Measurements from ENCODE around the gene CA6. TPM values are rescaled to one million over a fixed set of nuclear protein-coding genes. Genes with fewer than 3 reads are reported as not detected.
"Not testable (repeated sequence)": the region's sequence is repeated elsewhere in the genome, so short reads cannot be mapped to it uniquely, and the experiment has no call there.

The CA6 gene
- total RNA-seq, 1 donor from 2014 or later: not detected

- not testable (repeated sequence) for DNase-seq (ENCODE audit: extremely low read depth, low read depth, low spot score)
These were observed 23.2 kb downstream of the CA6 start for GRCh38 chr1:8968902-8969301.

DNA sequence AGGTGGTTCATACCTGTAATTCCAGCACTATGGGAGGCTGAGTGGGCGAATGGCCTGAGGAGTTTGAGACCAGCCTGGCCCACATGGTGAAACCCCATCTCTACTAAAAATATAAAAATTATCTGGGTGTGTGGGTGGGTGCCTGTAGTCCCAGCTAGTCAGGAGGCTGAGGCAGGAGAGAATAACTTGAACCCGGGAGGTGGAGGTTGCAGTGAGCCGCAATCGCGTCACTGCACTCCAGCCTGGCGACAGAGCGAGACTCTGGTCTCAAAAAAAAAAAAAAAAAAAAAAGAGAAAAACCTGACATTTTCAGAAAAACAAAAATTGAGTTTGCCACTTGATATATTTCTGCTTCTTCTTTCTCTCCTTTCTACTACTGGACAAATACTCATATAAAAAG is 24.3 kb downstream of the CA6 start:
- DNase-seq (ENCODE audit: extremely low read depth, low read depth, low spot score): no peak

GRCh38 chr1:8970870-8971337 is 25.2 kb downstream of the CA6 start:
- DNase-seq (ENCODE audit: extremely low read depth, low read depth, low spot score): no peak

GRCh38 chr1:8974551-8974950 is 28.9 kb downstream of the CA6 start:
- no peak for DNase-seq (ENCODE audit: extremely low read depth, low read depth, low spot score)

DNA sequence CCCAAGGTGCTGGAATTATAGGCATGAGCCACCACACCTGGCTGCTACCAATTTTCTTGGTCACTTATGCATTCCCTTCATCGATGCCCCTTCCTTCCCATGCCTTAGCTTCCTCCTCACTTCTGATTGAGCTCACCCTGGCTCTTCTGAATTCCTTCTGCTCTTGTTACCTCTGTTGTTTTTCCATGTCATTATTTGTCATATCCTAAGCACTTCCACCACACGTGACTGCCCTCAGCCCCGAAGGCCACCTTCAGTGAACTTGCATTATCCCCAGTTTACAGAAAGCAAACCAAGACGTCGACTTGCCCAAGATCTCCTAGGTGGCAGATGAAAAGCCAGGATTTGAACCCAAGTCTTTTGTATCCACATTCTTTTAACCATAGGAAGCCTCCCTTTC is 30.7 kb downstream of the CA6 start:
- DNase-seq (ENCODE audit: extremely low read depth, low read depth, low spot score): no peak

- no peak for DNase-seq (ENCODE audit: extremely low read depth, low read depth, low spot score)
These were observed 31.3 kb downstream of the CA6 start for GRCh38 chr1:8976896-8977450.

GRCh38 chr1:8980656-8981055 is 35.0 kb downstream of the CA6 start:
- DNase-seq (ENCODE audit: extremely low read depth, low read depth, low spot score): no peak

- no peak for DNase-seq (ENCODE audit: extremely low read depth, low read depth, low spot score)
These were observed 35.5 kb downstream of the CA6 start for GRCh38 chr1:8981169-8981568.

- no peak for DNase-seq (ENCODE audit: extremely low read depth, low read depth, low spot score)
These were observed 38.5 kb downstream of the CA6 start for GRCh38 chr1:8984203-8984602.

DNA sequence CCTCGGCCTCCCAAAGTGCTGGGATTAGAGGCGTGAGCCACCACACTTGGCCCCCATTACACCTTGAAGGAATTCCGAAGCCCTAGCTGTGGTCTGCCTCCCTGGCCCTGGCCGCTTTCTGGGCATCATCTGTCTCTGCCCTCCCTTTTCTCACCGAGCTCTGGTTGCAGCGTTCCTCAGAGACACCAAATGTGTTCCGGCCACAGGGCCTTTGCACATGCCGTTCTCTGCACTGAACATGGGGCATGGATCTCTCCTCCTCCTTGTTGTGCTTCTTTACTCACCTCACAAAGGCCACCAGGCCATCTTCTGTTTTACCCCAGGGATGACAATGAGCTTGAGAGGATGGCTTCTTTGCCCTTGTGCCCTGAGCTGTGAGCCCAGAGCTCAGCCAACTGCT is 39.3 kb downstream of the CA6 start:
- no peak for DNase-seq (ENCODE audit: extremely low read depth, low read depth, low spot score)

- DNase-seq (ENCODE audit: extremely low read depth, low read depth, low spot score): peak; percentile 85
These were observed 40.5 kb downstream of the CA6 start for GRCh38 chr1:8985915-8986813.

GRCh38 chr1:8986814-8987190 is 41.1 kb downstream of the CA6 start:
- no peak for DNase-seq (ENCODE audit: extremely low read depth, low read depth, low spot score)

DNA sequence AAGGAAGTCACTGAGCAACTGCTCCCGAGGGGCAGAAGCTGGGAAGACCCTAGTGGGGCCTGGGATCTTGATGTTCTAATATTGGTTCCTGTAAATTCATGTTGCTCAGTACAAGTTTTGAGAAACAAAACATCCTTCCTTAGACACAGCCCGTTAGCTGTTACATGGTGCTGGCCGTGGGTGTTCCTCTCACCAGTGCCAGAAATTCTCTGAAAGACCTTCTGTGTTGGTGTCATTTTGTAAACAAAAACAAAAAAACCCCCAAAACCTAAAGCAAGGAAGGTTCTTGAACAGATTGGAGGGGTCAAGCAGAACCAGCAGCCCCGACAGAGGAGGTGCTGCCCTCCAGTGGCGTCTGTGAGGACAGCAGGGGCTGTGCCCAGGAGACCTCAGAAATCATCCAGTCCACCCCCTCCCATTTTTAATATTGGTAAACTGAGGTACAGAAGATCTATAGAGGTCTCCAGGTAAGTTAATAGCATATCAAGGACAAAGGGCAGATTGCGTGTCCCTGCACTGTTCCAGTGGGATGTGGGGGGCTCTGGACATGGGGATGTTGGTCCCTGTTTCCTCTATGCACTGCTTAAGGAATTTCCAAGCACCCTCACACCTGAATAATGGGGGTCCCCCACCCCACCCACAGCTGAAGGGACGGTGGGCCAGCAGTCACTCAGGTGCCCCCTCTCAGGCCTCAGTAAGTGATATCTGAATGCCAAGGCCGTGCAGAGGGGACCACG is 42.4 kb downstream of the CA6 start:
- DNase-seq (ENCODE audit: extremely low read depth, low read depth, low spot score): no peak

- no peak for DNase-seq (ENCODE audit: extremely low read depth, low read depth, low spot score)
These were observed 42.9 kb downstream of the CA6 start for GRCh38 chr1:8988618-8988967.

- DNase-seq (ENCODE audit: extremely low read depth, low read depth, low spot score): no peak
These were observed 43.4 kb downstream of the CA6 start for GRCh38 chr1:8989061-8989460.

- DNase-seq (ENCODE audit: extremely low read depth, low read depth, low spot score): no peak
These were observed 44.2 kb downstream of the CA6 start for GRCh38 chr1:8989821-8990220.

DNA sequence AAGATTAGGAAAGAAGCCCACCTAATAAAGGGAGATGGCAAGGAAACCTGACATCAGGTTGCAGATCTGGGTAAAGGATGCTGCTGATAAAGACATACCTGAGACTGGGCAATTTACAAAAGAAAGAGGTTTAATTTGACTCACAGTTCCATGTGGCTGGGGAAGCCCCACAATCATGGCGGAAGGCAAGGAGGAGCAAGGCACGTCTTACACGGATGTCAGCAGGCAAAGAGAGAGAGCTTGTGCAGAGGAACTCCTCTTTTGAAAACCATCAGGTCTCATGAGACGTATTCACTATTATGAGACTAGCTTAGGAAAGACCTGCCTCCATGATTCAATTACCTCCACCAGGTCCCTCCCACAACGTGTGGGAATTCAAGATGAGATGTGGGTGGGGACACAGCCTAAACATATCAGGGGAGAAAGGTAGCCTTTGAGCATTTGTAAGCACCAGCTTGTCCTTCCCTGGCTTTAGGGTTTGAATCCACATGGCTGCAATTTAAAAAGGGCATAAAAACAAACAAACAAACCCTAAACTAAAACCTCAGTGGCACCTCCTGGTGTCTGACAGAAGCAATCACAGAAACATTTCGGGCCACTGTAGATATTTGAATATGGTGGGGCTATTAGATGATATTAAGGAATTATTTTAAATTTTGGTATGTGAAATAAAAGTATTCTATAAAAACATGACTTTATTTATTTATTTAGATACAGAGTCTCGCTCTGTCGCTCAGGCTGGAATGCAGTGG is 47.4 kb downstream of the CA6 start:
- DNase-seq (ENCODE audit: extremely low read depth, low read depth, low spot score): no peak

DNA sequence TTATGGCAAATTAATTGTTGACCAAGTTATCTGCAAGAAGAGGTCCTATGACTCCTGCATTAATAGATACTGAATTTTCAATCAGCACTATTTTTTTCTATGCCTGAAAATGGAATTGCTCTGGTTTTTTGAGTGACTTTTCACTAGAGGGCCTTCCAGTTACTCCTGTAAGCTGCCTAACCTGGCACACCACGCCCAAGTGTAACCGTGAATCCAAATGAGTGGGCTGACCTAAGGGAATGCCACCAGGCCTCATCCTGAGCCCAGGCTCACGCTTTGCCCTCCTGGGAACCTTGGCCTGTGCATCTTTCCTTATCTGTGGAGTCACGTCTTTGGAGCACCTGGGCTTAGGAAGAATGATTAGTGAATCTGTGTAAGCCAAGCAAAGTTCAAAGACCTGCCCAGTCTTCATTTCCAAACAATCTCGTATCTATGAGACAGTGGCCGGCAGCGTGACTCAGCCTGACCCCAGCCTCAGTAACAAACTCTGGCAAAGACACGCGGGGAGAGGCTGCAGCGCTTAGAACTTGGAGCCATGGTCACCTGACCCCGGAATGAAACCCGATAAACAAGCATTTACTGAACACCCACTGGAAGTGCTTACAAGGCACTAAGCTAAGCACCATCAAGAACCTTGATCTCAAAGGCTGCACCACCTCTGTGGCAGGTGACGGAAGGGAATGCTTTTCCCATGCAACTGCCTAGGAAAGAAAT is 48.5 kb downstream of the CA6 start:
- not testable (repeated sequence) for DNase-seq (ENCODE audit: extremely low read depth, low read depth, low spot score)

GRCh38 chr1:9001534-9002214 is 56.0 kb downstream of the CA6 start:
- not testable (repeated sequence) for DNase-seq (ENCODE audit: extremely low read depth, low read depth, low spot score)

GRCh38 chr1:9002215-9002560 is 56.5 kb downstream of the CA6 start:
- not testable (repeated sequence) for DNase-seq (ENCODE audit: extremely low read depth, low read depth, low spot score)

Data from glomerular endothelial cell (primary cell).